ENCODE results near the gene ZC3H10. TPM values are rescaled to one million over a fixed set of nuclear protein-coding genes. Genes with fewer than 3 reads are reported as not detected.

ZC3H10 gene
- total RNA-seq, 2 donors from 2014 or later: 2.1 to 2.9 TPM

DNA sequence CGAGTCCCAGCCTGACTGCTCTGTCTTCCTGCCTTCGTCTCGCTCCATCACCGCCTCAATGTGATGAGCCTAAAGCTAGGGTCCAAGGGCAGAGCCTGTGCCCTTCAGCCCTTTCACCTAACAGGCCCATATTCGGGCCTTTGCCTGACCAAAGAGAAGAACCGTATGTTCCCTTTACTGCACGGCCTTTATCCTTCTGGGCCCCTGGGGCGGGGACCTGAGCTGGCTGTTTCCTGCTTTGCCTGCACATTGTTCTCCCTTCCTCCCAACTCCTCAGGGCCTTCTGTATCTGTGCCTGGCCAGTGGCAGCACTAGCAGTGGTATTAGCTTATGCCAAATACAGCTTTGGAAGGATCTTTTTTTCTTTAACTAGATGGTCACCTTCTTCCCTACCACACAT, 25.8 kb downstream of the ZC3H10 start:
- no peaks in the 10 kb centered on the region for H3K27me3 ChIP-seq
- no peak overlapping the region for H3K4me3 ChIP-seq
- H3K9me3 ChIP-seq: no peaks in the 10 kb centered on the region
- peaks cover 58% of the 10 kb centered on the region for H3K36me3 ChIP-seq
- TF ChIP-seq, protein P1, sequence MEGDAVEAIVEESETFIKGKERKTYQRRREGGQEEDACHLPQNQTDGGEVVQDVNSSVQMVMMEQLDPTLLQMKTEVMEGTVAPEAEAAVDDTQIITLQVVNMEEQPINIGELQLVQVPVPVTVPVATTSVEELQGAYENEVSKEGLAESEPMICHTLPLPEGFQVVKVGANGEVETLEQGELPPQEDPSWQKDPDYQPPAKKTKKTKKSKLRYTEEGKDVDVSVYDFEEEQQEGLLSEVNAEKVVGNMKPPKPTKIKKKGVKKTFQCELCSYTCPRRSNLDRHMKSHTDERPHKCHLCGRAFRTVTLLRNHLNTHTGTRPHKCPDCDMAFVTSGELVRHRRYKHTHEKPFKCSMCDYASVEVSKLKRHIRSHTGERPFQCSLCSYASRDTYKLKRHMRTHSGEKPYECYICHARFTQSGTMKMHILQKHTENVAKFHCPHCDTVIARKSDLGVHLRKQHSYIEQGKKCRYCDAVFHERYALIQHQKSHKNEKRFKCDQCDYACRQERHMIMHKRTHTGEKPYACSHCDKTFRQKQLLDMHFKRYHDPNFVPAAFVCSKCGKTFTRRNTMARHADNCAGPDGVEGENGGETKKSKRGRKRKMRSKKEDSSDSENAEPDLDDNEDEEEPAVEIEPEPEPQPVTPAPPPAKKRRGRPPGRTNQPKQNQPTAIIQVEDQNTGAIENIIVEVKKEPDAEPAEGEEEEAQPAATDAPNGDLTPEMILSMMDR (IDR thresholded peaks at IDR 0.05): no peak
- peaks cover 0 to 18% of the 10 kb centered on the region in 2 donors for H3K4me1 ChIP-seq
- peak overlapping the region; percentile 67 to 74 for H3K27ac ChIP-seq
- no peak for DNase-seq (ENCODE audit: low spot score)

- Histone ChIP-seq H3K27ac (peak overlapping the region; percentile 59 to 74), H3K27me3 (no peaks in the 10 kb centered on the region), H3K9me3 (no peaks in the 10 kb centered on the region), H3K4me1 (peaks cover 0 to 18% of the 10 kb centered on the region in 2 donors), H3K36me3 (peaks cover 44% of the 10 kb centered on the region), H3K4me3 (no peak overlapping the region)
- DNase-seq (ENCODE audit: low spot score): no peak
- TF ChIP-seq, protein P1 (IDR thresholded peaks at IDR 0.05): no peak
Observed at GRCh38 chr12:56145217-56145616, 27.2 kb downstream of the ZC3H10 start.

GRCh38 chr12:56146492-56147460, 28.7 kb downstream of the ZC3H10 start:
- peaks cover 0 to 25% of the 10 kb centered on the region in 2 donors for H3K4me1 ChIP-seq
- TF ChIP-seq, protein P1 (IDR thresholded peaks at IDR 0.05): no peak
- peak overlapping the region; percentile 11 to 22 for H3K27ac ChIP-seq
- no peak for DNase-seq (ENCODE audit: low spot score)
- H3K36me3 ChIP-seq: peaks cover 33% of the 10 kb centered on the region
- H3K9me3 ChIP-seq: no peaks in the 10 kb centered on the region
- no peaks in the 10 kb centered on the region for H3K27me3 ChIP-seq
- no peak overlapping the region for H3K4me3 ChIP-seq

DNA sequence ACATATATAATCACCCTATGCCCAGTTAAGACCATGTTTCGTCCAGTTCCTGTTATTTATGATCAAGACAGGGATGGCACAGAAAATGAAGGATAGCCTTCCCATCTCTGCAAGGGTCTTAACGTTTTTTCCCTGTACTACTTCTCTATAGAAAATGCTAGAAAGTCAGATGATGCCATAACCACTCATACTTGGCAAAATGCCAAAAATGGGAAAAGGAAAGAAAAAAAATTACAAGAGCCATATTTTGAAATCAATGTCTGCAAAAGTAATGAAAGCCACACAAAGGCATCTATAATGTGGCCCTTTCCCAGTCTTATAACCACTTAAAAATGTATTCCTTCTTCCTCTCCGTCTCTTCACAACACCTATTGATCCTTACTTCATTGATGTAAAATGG, 32.5 kb downstream of the ZC3H10 start:
- Histone ChIP-seq H3K27me3 (no peaks in the 10 kb centered on the region), H3K36me3 (no peaks in the 10 kb centered on the region), H3K27ac (no peak overlapping the region), H3K4me3 (no peak overlapping the region), H3K4me1 (peaks cover 0 to 32% of the 10 kb centered on the region in 2 donors), H3K9me3 (no peaks in the 10 kb centered on the region)
- no peak for DNase-seq (ENCODE audit: low spot score)
- TF ChIP-seq, protein P1 (IDR thresholded peaks at IDR 0.05): no peak

DNA sequence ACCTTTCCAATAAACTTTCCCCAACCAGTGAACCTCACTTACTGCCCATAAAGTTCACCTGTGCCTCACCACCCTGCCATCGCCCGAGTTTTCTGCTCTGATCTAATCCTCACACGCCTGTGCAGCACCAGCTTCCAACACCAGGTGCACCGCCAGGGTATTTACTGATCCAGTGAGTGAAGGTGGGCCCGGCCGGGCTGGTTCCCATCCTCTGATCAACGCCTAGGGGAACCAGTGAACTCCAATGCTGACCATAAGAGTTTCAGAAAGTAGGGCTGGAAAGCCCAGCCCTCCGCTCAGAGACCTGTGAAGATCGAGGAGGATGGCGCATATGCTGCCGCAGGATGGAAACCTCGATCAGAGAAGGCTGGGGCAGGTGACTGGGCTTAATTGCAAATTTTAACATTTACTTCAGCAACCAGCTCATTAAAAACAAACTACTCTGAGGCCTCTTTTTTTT, 33.6 kb downstream of the ZC3H10 start:
- peak overlapping the region; percentile 92 to 94 for H3K27ac ChIP-seq
- no peaks in the 10 kb centered on the region for H3K36me3 ChIP-seq
- TF ChIP-seq, protein P1 (IDR thresholded peaks at IDR 0.05): peak; percentile 28 to 39
- H3K4me1 ChIP-seq: peaks cover 0 to 24% of the 10 kb centered on the region in 2 donors
- no peaks in the 10 kb centered on the region for H3K9me3 ChIP-seq
- peak overlapping the region; percentile 61 to 68 for H3K4me3 ChIP-seq
- peak; percentile 73 for DNase-seq (ENCODE audit: low spot score)
- H3K27me3 ChIP-seq: no peaks in the 10 kb centered on the region

All from right atrium auricular region (tissue), 2 donors.